GM18873 (cell line): ENCODE results near the gene UQCRC1.

Experiments used
- ATAC-seq: cut with Tn5 transposase; IDR thresholded peaks from one replicate; pipeline ENCODE4 v1.9.1; 2021; ENCODE audit warnings: mild to moderate bottlenecking, moderate library complexity, moderate number of reproducible peaks; ENCODE audit not compliant: unreplicated experiment, low FRiP score

UQCRC1 gene

DNA sequence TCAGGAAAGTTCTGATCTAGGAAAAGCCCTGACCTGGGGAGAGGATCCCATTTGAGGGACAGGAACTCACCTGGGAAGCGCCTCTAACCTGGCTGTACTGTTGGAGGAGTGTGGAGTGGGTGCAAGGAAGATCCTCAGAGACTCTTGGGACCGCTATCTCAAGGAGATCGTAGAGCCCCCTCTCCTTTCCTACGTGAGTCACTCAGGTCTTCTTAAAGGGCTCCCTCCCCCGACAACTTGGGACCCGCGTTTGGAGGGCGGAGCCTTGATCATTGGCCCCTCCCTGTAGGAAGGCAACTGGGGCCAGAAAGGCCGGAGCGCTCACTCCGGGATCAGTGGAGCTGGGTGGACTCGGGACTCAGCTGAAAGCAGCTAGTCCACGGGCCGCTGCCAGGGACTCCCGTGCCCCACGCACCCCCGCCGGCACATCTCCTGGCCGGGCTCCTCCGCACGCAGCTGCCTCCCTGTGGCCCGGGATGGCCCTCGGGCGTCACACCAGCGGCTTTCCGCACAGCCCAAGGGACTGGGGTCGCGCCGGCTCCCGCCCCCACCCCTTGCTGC lies 25.3 kb upstream of the UQCRC1 start:
- ATAC-seq = peak; percentile 9

DNA sequence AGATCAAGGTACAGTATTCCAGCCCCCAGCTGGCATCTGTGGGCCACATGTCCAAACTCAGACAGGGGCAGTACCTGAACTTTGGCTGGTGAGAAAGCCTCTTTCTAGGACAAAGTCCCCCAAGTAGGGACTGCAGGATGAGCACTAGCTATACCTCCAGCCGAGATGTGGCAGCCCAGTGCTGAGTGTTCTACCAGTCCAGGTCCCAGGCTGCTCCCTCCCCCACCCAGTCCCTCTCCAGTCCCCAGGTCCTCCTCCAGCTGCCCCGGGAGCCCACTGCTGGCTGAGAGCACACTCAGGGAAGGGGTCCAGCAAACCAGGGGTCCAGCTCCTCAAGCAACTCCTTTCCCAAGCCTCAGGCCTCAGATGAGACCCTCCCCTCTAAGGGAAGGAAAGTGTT lies 24.3 kb upstream of the UQCRC1 start:
- no peak for ATAC-seq

DNA sequence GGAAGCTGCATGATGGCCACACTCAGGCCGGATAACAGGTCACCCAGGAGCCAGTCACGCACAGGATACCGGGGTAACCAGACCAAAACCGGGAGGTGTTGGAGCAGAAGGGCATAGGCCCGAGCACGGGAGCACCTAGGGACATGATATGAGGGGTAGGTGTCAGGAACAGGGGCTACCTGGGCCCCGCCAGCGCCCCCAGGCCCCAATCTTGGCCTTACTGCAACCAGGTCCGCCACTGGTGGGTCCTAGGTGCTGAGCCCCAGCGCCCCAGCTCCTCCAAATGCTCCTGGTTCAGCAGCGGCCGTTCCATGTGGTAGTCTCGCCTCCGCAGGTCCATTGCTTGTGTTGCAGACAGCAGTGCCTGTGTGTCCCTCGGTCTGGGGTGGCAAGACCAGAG lies 23.8 kb upstream of the UQCRC1 start:
- no peak for ATAC-seq

DNA sequence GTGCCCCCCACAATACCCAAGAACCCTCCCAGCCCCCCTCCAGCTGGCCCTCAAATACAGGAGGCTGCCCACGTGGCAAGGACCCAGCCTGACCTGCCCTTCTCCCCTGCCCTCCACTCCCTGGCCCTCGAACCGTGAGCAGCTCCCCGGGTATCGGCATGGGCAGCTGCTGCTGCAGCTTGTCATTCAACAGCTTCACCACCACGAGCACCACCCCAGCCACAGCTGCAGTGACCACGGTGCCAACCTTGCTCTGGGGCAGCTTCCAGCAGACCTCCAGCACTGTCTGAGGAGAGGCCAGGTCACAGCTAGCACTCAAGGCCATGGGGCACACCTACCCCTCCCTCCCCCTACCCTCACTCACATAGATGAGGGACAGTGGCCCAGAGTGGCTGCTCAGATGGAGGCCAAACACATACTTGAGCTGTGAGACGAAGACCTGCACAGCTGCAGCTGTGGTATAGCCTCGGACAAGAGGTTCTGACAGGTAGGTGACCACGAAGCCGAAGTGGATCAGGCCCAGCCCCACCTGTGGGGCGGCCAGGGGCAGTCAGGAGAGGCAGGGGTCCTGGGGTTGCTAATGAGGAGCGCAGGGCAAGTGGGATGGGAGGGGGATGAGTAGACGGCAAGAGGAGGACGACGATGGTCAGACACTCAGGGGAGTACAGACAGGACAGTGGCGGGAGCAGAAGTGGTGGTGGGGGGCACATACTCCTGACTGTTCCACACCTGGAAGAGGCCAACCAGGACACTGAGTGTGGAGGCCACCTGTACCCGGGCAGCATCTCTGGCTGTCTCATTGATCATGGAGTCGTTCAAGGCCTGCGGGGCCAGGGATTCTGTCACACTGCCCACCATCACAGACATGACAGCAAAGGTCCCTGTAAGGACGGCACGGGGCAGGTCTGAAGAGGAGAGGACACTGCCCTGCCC lies 22.3 kb upstream of the UQCRC1 start:
- no peak for ATAC-seq

DNA sequence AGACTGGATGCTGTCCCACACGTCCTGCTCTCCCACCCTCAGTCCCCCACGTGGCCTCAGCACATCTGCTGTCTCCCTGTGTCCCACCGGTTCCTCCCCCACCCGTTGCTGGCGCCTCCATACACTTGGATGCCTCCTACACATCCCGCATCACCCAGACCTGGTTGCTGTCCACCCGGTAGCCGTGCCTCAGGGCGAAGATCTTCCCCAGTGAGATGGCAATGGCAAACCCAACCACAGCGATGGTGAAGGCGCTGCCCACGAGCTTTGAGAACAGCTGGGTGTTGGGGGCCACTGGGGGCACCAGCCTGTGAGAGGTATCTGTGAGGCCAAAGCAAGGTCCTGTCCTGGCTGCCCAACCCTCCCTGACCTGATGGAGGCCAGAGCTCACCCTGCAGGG lies 21.4 kb upstream of the UQCRC1 start:
- no peak for ATAC-seq

DNA sequence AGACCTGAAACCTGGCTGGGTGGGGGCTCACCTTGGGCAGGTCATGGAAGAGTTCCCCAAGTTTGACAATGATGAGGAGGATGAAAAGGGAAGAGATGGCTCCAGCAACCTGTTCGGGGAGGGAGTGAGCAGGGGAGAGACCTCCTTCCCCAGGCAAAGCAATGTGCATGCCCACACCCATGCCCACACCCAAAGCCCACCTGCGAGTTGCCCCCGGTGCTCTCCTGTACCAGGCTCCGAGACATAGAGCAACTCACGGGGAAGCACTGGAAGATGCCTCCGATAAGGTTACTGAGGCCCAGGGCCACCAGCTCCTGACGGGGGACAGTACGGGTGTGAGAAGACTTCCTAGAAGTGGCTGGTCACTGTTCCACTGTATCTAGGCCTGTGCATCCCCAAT lies 21.0 kb upstream of the UQCRC1 start:
- ATAC-seq = no peak

DNA sequence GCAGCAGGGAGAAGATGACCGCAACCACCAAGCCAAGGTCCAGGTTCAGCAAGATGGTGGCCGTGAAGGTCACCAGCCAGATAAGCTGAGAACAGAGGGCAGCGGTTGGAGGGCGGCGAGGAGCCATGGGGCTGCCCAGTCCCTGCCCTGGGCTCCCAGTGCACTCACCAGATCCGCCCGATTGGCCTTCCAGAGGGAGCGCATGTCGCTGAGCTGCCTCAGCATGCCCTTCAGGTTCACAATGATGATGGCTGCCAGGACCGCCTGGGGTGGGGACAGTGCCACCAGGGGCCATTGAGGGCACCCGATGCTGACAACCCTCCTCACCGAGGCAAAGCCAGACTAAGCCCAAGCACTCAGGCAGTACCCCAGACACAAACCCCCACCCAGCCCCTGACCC lies 20.4 kb upstream of the UQCRC1 start:
- ATAC-seq = no peak

DNA sequence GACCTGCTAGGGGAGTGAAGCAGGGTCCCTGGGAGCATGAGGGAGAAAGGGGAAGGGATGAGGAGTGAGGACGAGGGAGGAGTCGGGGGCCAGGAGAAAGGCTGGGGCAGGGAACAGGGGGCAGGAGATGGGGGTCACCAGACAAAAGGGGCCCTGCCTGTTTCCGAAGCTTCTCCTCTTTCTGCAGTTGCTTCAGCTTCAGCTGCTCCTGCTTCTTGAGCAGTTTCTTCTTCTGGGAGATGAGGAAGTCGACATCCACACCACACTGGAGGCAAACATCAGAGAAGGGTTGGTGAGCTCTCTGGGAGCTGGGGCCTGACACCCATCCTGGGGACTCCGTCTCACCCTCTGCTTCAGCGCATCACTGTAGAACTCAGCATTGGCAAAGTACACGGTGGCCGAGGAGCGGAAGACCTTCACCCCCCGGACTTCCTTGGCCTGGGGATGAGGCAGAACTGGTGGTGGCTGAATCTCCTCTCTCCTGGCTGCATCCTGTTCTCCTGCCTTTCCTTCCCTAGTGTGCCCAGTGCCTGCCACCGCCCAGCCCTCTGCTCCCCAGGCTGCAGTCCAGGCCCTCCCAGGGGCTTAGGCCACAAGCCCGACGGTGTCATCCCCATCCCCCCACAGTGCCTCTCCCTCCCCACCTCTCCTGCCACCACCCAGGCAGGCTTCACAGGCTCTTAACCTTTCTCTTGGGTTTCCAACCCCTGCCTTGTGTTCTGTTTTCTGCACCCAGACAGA lies 19.0 kb upstream of the UQCRC1 start:
- ATAC-seq = no peak

DNA sequence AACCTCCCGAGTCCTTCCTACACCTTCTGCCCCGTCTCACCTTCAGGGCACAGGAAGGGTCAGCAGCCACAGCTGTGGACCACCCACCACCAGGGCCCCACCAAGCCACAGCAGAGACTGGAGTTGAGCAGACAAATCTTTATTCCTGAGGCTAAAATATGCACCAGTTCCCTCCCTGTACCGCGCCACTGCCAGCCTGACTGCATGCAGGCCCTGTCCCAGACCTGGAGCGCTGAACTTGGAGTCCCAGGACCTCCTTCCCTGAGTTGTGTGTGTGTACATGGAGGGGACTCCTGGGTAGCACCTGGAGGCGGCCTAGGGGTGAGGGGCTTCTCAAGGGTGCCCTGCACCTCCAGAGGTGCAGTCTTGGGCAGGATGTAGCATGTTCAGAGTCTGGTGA lies 16.2 kb upstream of the UQCRC1 start:
- ATAC-seq = no peak

DNA sequence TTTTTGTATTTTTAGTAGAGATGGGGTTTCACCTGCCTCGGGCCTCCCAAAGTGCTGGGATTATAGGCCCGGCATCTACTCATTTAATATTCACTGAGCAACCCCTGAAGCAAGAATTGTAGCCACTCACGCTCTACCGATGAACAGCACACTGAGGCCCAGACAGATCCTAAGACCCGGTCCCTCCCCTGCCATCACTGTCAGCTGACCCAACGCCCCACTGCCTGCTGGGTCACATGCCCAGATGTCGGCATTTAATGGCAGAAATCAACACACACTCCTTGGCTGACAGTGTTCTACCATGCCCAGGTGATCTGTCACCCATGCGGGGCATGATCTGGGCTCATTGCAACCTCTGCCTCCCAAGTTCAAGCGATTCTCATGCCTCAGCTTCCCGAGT lies 15.3 kb upstream of the UQCRC1 start:
- no peak for ATAC-seq

DNA sequence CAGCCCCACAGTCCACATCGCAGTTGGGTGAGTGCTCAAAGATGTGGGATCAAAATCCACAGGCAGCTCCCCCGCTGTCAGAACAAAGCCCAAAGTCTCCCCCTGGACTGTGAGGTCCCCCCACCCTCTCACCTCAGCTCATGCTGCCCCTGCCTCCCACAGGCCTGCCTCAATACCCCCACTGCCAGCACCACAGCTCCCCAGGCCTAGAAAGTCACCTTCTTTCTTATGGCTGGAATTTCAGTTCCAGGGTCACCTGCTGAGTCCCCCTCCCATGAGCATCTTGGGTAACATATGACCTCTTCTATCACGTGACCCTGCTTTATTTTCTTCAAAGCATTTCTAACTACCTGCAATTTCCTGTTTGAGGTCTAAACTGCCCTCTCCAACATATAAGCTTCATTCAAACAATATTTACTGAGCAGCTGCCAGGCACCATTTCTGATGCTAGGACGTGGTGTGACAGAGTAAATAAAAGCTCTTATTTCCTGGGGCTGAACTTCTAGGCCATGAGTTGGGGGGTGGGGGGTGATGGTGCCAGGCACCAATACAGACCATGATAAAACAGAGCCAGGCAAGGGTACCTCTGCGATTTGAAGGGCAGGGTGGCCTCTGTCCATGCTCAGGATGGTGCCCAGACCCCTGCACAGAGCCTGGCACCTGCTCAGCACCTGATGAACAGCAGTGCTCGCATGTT lies 14.6 kb upstream of the UQCRC1 start:
- ATAC-seq = no peak

DNA sequence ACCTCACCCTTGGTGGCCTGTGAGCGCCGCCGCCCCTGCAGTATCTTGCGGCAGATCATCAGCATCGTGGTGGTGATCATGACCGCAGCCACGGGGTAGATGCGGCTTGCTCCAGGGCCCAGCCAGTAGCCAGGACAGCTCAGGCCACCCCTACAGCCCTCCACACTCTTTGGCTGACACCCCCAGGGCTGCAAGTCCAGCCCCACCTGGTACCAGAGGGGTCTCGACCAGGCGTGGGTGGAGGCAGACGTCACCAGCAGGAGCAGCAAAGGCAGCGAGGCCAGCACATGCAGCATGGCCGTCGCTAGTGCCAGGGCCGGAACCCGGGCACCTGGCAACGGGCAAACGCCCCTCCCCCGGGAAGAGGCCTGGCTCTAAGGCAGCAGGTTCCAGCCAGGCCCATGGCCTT lies 12.0 kb upstream of the UQCRC1 start, which contains the start of gene TMEM89:
TMEM89 (minus strand) TSS at position 309 of the 409 bp plus-strand sequence; CDS start at position 296, 13 bp downstream.
- ATAC-seq = no peak

DNA sequence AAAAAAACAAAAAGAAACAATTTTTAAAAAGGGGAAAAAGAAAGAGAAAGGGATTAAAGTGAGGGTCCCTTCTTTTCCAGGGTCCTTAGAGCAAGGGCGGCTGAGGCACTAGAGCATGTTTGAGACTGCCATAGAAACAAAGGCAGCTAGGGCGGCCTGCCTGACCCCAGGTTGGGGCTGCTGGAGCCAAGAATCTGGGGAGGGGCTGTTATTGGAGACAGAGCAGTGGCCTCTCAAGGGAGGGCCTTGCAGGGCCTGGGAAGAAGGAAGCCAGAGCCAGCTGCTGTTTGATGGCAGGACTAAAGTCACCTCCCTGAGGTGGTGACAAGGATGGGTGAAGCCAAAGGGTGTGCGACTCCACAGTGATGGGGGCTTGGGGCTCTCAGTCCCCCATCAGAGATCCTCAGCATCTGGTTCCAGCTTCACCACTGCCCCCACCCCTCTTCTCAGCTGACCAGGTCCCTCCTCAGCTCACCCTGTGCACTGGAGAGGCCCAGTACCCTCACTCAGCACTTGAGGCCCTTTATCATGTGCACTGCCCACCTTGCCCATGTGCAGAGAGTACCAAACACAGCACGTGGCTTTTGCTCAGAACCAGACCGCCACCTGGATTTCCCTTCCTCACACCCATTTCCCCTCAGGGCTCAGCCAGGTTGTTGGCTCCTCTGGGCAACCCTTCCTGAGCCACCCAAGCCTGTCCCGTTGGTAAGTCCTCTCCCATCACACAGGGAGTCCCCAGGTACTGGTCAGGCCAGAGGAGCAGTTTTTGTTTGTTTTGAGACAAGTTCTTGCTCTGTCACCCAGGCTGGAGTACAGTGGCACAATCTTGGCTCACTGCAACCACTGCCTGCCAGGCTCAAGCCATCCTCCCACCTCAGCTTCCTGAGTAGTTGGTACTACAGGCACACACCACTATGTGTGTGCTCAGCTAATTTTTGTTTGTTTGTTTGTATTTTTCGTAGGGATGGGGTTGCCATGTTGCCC lies 10.4 kb upstream of the UQCRC1 start:
- ATAC-seq = no peak

DNA sequence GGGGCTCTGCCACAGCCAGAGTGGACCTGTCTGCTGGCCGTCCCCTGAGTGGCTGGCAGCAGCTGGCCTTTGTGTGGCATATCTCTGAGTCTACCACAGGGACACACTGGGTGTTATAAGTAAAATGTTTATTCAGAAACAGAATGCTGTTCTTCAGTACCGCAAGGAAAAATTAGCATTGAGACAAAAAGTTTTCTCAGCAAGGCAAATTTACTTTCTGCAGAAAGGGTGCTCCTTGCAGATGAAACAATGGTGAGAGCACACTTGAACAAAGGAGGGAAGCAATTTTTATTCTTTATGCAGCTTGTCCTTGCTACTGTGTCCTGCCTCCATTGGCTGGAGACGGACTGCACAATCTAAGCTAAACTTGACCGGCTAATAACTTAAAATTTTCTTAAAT lies 8.1 kb upstream of the UQCRC1 start:
- no peak for ATAC-seq

DNA sequence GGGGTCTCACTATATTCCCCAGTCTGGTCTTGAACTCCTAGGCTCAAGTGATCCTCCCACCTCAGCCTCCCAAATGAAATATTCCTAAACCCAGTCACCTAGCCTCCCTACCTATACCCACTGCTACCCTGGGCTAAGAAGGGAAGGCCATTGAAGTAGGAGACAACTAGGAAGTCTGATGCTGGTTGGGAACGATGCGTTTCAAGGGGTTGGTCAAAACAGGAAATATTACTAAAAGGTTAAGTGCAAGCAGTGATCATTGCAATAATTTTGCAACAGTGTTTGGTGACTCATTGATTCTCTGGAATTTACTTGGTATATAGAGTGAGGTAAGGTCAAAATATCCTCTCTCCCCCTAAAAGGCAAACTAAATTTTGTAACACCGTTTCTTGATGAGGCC lies 4.6 kb upstream of the UQCRC1 start:
- no peak for ATAC-seq

DNA sequence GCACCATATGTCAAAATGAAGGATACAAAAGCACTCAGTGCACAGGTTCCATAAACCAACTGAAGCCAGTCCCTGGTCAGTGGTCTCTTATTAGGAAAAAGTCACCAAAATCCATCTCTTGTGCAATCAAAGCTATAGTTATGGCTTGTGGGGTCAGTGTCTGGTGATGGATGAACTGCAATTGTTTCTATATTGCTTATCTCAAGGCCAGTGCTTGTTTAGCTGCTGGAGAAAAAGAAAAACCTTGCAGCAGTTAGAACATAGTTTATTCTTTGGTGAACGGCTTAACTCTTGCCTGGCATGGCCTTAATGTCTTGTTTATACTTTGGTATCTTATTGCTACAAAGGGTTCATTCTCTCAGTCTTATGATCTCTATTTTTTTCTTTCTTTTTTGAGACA lies 2.9 kb upstream of the UQCRC1 start:
- no peak for ATAC-seq

DNA sequence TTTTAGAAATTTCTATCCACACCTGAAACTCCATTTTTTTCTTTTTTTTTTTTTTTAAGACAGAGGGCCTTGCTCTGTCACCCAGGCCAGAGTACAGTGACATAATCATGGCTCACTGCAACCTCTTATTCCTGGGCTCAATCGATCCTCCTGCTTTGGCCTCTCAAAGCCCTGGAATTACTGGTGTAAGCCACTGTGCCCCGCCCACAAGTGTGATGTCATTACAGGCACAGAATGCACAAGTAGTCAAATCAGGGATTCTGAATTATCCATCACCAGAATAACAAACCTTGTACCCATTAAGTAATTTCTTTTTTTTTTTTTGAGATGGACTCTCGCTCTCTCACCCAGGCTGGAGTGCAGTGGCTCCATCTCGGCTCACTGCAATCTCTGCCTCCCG lies 1.9 kb downstream of the UQCRC1 start:
- ATAC-seq = no peak

DNA sequence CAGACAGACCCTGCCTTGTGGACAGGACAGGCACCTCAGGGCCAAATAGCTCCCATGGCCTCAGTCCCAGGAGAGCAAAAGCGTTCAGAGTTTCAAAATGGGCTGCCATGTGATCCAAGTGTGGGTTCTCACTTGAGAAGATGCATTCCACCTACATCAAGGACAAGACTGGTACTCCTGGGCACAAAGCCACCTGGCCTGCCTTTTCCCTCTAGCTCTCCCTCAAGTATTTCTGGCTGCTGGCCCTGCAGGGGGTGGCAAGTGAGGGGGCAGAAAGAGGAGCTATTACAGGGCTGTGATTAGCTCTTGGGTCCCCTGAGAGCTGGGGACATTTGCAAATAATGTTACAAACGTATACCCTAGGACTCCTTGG lies 7.8 kb downstream of the UQCRC1 start:
- ATAC-seq = no peak

DNA sequence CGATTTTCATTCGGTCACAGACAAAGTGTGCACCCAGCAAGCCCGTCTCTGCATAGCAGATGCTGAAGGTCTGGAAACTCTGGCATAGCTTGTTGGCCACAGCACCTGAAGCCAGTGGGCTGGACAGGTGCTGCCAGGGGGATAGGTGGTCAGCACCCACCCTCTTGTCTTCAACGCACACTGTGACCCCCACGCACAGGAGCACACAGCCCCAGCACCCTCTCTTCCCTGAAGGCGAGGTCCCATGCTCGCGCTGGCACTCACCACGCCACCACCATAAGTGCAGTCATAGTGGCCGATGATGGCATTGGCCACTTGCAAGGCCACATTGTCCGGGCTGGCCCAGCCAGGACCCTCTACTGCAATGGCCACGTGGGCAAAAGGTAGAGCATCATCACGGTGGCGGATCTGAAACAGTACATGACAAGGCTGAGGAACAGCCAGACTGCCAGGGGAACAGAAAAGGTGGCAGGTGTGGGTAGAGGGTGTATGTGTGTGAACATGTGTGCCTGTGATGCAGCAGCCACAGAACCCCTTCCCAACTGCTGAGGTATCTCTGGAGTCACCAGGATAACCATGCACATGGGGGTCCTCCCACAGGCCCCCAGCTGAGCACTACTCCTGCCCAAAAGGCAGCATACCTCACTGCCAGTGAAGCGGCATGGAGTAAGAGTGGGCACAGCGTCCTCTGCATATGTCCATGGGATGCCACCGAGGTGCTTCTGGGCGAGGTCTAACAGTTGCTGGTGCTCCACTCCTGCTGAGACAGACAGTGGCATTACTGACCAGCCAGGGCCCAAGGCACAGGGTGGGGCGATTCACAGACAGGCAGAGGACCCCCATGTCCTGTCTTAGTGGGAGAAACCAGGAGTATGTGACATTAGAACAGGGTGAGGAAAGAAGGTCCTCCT lies 8.5 kb downstream of the UQCRC1 start:
- ATAC-seq = no peak
